COLO668 (cell line): ENCODE data around the gene ARHGAP27.
"Not testable (repeated sequence)": the region's sequence is repeated elsewhere in the genome, so short reads cannot be mapped to it uniquely, and the experiment has no call there.

Experiments used
- DNase-seq: peaks from one replicate; lab custom pipeline; 2025; ENCODE audit not compliant: unreplicated experiment; lab: John Stamatoyannopoulos, UW

ARHGAP27 gene

DNA sequence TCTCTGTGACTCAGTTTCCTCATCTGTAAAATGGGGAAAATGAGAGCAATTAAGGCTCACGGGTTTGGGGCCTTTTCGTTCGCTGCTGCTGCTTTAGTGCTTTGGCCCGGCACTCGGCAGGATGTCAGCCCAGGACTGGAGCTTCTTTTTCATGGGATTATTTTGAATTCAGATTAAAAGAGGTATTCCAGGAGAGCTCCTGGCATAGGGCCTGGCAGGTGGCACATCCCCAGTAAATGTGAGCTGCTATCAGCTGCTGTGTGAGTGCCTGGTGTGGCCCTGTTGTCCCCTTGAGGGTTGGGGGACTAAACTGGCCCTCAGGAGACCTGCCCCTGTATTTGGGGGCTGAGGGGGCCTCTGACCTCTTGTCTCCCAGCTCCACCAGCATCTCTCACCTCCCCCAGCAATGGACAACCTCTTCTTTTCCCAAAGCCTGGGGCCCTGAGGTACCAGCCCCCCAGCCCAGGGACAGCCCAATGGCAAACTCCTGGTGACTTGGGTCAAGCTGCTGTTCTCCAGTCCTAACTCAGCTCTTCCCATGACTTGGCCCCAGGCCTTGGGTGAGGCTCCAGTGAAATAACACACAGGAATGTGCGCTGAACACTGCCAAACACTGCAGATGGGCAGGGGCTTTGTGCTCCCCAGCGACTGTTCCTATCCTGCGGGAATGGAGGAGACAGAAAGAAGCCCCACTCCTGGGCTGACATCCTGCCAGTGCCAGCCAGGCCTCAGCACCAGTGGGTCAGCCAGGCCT, 14.4 kb upstream of the ARHGAP27 start:
- not testable (repeated sequence) for DNase-seq

DNA sequence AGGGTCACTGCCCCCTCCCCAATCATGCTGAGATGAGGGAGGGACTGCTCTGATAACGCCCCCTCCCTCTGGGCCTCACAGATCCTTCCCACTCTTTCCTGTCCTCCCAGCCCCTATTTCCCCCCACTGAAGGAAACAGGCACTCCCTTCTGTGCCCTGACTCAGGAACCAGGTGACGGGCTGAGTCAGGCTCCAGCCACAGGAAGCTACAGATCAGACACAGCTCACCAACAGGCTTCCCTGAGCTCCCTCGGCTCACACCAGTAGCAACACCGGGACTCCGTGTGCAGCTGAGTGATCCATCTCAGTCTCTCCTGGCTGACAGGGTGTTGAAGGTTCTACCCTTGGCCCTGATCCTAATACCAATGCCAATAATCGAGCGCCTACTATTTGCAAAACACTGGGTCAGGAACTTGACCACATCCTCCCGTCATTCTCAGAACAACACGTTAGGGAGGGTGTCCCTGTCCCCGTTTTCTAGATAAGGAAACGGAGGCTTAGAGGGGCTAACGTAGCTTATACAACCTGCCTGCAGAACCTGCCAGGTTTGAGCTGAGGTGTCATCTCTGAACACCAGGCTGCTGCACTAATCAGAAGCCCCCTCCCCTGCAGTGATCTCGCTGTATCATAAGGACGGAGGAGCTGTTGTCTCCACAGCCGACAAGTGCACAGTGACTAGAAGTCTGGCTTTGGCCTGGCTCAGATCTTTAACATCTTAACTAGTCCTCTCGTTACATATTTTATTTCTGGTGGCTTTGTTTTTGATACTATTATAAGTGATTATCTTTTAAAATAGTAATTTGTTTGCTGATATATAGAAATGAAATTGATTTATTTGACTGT, 13.5 kb upstream of the ARHGAP27 start:
- not testable (repeated sequence) for DNase-seq

DNA sequence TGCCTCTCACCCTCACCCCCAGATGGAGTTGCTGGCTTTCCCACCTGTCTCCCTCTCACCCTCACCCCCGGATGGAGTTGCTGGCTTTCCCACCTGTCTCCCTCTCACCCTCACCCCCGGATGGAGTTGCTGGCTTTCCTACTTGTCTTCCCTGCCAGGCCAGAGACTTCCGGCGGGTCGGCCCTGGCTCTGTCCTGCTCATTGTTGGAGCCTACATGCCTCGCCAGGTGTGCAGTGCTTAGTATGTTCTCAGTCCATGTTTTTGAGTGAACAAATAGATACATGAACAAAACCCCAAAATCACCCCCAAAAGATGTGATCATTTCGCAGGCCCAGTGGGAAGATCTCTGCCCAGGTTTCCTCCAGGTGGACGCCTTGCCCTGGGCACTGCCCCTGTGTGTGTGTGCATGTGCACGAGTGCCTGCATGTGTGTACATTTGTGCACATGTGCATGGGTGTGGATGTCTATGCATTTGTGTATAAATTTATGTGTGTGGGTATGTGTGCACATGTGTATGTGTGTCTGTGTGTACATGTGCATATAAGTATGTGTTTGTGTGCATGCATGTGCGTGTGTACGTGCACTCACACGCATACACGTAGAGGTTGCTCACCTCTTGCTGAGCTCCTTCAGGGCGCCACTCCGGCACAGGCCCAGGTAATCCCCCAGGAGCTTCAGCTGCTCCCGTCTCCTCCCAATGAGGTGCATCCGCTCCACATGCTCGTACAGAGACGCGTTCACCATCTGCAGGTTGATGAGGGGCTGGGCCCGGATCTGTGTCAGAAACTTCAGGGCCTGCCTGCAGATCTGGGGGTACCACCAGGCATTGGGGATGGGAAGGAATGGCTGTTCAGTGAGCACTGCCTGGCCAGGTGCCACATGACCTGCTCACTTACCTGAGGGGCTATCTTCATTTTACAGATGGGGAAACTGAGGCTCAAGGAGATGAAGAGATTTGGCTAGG, 12.5 kb upstream of the ARHGAP27 start:
- not testable (repeated sequence) for DNase-seq

DNA sequence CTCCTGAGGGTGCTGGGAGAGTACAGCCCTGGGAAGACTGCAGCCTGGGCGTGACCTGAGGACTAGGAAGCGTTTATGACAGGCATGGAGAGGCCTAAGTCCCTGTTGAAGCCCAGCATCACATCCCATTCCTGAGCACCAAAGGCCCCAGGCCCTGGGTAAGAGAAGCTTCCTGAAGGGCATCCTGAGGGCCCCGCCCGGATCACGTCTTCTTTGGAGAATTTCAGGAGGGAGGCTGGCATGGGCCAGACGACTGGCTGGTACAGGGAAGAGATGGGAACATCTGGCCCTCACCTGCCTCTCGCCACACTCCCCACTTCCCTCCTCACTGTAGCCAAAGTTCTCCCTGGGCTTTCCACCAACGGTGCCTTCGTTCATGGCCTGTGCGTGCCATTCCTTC, 11.6 kb upstream of the ARHGAP27 start:
- DNase-seq, result not testable (repeated sequence)

DNA sequence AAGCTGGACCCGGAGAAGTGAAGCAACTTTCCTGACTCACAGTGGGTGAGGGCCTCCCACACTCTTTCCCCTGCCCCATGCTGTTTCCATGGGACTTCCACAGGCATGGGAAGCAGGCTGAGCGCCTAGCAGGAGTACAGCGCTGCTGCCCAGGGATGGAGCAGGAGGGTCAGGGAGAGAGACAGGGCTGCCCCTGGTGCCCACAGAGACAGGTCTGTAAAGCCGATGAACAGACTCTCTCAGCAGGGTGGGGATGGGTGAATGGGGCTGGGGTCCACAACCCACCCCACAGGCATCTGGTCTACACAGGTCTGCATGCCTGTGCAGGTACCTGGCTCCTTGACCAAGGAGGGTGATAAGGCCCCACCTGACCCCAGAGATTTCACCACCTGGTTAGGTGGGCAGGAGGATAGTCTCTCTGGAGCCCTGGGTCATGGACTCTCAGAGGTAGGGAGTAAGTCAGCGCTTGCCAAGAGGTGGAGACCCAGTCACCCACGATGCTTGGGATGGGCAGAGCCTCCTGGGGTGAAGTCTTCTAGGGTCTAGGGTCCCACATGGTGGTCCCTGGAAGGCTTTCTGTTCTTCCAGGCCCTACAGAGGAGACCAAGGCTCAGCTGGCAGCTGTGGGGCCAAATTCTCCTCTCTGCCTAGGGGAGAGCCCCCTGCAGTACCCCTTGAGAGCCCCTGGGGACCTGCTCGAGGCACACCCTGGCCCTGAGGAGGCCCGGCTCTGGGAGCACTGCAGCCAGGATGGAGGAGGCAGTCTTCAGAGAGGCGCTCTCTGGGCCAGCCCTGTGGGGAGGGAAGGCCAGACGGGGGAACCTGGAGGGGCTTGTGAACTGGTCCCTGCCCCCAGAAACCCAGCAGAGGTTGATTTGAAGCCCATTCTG, 10.9 kb upstream of the ARHGAP27 start:
- not testable (repeated sequence) for DNase-seq

DNA sequence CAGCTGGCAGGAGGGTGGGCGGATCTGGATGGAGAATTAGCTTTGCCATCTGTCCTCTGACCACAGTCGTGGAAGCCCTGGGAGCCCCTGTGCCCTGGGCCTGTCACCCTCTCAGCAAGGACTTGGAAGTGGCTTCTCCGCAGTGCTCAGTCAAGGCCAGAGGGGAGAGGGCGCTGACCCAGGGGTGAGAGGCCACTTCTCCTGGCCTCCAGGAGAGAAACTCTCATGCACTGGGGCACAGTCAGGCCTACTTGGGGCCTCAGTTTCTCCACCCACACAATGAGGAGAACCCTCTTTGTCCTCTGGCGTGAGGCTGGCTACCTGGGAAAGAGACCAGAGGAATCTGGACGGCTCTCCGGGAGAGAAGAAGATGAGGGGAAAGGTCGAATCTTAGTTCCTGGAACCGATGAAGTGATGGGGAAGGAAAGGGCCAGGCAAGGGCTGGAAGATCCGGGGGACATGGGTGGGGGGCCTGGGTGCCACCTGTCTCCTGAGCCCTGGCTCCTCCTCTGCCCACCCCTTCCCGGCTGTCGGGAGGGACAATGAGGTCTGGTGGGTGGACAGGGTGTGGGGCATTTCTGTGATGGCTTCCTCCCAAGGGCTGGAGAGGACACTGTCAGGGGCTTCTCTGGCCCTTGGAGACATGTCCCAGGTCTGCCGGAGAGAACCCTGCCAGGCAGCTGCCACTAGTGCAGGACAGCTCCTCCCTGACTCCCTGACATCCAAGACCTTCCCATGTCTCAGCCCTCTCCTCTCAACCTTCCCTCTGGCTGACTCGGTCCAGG, 9.0 kb upstream of the ARHGAP27 start:
- DNase-seq, result no peak

- DNase-seq, result peak; percentile 12
These were observed 8.3 kb upstream of the ARHGAP27 start for GRCh38 chr17:45440839-45441515.

DNA sequence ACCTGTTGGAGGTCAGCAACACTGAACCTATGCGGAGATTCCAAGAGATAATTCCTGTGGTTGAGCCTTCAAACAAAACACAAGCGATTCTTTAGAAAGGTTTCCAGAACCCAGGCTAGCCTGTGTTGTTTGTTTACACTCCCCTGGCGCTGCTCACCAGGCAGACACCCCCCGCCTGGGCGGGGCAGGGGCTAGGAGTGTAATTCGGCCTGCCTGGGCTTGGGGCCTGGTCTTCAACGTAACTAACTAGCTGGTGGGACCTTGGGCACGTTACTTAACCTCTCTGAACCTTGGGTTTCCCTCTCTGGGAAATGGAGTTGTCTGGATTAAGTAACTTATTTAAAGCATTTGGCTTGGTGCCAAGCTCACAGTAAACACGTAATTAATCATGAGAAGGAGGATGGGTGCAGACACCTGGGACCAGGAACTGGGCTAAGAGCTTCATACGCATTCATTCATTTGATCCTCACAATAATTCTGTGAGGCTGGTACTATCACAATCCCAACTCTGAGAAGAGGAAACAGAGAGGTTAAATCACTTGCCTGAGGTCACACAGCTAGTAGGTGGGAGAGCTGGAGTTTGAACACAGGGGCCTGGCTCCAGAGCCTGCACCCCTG, 7.6 kb upstream of the ARHGAP27 start:
- DNase-seq, result peak; percentile 65

- DNase-seq, result no peak
These were observed 6.4 kb upstream of the ARHGAP27 start for GRCh38 chr17:45438931-45439610.

DNA sequence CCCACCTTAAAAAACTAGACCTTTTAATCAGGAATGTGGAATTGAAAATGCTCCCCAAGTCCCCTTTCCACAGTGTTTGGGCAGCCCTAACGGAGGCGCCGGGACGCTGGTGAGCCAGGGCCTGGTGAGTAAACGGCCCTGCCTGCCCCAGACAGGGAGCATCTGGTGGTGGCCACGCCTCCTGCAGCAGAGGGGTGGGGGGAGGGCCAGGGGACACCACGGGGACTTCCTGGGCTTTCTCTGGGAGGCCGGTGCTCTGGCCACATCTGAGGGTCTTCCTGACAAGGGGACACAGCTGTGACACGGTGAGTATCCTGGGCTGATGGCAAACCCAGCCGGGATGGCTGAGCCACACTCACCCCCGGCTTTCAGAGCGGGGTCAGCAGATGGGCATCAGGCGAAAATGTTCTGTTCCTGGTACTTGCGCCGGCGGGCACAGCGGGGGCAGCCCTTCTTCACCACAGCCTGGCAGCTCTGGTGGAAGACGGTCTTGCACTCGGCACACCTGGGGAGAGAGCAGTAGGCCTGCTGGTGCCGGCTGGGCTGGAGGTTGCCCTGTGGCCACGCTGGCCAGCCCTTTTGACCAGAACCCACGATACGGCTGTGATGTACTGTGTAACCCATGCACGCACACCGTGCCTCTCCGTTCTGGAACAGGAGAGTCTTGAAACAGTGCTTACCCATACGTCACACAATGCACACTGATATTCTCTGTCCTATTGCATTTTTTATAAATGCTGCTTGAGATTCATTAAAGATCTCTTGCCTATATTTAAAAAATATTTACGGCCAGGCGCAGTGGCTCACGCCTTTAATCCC, 5.0 kb upstream of the ARHGAP27 start:
- DNase-seq, result no peak

GRCh38 chr17:45436625-45437464, 4.2 kb upstream of the ARHGAP27 start:
- no peak for DNase-seq

- no peak for DNase-seq
These were observed 3.5 kb upstream of the ARHGAP27 start for GRCh38 chr17:45436161-45436560.

DNA sequence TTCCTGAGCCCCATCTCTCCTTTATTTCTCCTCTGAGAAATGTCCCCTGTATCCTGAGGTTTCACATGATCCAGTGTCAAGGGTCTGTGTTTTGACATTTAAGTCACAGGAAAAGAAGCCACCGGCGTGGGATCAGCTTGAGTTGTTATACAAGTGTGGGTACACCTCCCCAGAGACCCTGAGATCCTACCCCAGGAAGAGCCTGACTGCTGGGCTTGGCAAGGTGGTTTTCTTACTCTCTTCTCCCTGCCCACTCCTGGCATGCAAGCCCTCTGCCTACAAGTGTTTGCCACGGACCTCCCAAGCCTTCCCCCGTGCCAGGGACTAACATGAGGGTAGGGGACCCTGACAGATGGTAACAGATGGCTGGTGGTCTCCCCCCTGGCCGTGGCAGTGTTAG, 2.8 kb upstream of the ARHGAP27 start:
- no peak for DNase-seq

GRCh38 chr17:45433159-45433535, 477 bp upstream of the ARHGAP27 start:
- DNase-seq, result no peak

GRCh38 chr17:45431531-45432404, 902 bp downstream of the ARHGAP27 start:
- DNase-seq, result peak; percentile 70
